Fibroblast of lung (primary cell): Measurements from ENCODE around the gene SUMF2.
"Not testable (repeated sequence)": the region's sequence is repeated elsewhere in the genome, so short reads cannot be mapped to it uniquely, and the experiment has no call there.

Experiments used
- CTCF ChIP-seq, 2 donors: IDR thresholded peaks in 1 of 2; conservative IDR thresholded peaks in 1 of 2; 1 replicate in 1 of 2; 2 replicates in 1 of 2; pipeline ENCODE4 v1.5.1; 2011 to 2012; ENCODE audit warnings: low read length in 2 of 2, control low read depth in 1 of 2, inconsistent platforms in 1 of 2, low read depth in 1 of 2, mild to moderate bottlenecking in 1 of 2
- EZH2 ChIP-seq: IDR thresholded peaks from 2 replicates; pipeline ENCODE4 v1.5.1; 2012; ENCODE audit warnings: low read length, control low read depth, mild to moderate bottlenecking; ENCODE audit errors: missing control alignments

GRCh38 chr7:56047446-56048116, 16.5 kb upstream of the SUMF2 start:
- not testable (repeated sequence) for TF ChIP-seq CTCF (conservative IDR thresholded peaks at IDR 0.05 in 1 of 2, IDR thresholded peaks at IDR 0.05 in 1 of 2; ENCODE audit: low read depth in 1 of 2, low read length in 2 of 2); EZH2
